ENCODE results near the gene NCR2.

NCR2 gene

DNA sequence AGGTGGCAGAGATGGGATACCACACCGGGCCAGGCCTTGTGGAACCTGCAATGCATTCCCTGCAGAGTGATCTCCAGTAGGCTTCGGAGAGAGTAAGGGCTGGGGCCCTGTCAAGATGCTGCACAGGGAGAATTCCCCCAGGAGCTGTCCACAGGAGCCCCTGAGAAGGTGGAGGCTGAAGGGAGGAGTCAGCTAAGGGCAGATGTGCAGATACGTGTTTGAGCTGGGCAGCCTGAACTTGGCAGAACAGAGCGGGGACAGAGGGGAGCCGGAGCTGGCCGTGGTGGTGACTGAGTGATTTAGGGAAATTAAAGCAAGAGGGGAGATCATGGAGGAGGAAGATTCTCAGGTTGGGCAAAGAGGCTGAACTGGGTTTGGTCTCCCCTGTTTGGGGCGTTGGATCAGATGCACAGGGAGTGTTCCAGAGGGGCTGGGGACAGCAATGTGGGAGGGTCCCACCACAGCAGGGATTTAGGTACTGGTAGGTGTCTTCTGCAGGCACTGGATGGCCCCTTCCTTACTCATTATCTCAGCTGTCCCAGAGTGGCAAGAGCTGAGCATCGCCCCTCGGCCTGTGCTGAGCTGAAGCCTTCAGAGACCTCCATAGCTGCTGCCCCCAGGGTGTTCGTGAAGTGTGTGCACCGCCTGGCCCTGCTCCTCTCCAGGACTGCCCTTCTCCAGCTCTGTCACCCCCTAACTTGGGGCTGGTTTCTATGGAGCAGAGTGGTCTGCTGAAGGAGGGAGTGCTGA lies 3.8 kb upstream of the NCR2 start:
- DNase-seq = no peak

DNA sequence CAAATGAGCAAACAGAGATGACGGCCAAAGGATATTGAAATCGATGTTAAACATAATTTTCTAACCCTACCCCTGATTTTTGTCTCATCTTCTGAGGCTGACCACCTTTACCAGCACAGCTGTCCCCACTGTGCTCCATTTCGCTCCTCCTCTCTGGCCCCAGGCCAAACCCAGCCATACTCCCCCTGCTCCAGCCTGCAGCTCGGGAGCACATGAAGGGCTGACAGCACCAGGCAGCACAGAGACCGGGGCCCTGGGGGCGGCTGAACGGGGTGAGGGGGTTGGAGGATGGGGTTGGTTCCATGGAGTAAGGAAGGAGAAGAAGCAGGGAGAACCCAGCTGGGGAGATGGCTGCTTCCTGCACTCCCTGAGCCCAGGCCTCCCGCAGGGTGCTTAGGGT lies 3.2 kb upstream of the NCR2 start:
- no peak for DNase-seq

DNA sequence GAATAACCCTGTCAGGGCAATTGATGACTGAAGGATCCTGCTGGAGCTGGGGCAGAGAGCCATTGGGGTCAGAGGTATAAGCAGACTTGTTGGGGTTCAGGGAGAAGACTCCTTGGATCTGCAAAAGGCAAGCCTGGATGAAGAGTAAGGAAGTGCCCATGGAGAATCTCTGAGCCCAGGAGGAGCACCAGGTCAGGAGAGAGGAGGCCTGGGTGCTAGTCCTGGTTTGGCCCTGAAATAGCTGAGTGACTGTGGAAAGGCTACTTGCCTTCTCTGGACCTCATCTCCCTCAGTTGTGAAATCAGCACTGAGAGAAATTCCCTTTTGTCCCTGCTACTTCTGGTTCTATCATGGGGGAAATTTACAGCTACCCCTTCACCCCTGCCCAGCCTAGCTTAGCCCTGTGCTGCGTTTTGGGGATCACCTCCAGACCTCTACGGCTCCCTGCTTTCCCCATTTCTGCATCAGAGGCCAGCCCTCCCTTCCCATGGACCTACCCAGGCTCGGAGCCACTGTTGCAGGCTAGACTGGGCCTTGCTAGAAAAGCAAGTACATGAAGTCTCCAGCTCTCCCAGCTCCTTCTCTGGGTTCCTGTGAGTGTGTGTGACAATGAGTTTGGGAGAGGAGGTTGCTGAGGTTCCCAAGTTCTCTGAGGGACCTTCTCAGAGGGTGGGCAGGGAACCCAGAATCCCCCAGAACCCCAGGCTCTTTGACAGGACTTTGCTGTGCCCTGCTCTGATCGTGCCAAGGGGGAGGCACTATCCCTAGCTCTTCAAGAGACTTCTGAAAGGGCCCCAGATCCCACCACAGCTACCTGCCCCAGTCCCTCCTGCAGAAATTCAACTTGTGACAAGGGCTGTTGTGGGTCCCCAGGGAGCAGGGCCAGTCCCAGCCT lies 2.3 kb upstream of the NCR2 start:
- DNase-seq = no peak

DNA sequence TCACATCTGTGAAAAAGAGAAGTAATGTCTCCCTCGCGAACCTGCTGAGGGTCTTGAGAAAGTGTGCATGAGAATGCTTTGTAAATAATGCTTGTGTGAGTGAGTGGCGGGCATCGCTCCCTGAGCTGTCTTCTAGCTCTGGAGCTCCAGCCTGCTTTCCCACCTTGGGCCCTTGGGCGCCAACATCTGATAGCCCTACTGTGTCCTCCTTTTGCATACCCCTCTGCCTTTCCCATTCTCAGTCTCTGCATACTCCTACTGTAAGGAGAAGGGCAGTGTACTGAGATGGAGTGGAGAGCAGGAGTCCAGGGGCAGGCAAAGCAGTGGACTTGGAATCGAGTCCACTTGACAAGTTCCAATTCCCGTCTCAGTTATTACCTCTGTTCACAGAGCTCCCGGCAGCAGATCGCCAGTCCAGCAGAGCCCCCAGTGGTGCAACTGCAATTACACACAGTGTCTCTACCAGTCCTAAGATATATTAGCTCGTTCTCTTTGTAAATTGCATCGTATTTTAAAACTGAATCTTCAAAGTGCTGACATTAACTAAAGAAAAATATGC lies 847 bp upstream of the NCR2 start:
- DNase-seq = peak; percentile 48

DNA sequence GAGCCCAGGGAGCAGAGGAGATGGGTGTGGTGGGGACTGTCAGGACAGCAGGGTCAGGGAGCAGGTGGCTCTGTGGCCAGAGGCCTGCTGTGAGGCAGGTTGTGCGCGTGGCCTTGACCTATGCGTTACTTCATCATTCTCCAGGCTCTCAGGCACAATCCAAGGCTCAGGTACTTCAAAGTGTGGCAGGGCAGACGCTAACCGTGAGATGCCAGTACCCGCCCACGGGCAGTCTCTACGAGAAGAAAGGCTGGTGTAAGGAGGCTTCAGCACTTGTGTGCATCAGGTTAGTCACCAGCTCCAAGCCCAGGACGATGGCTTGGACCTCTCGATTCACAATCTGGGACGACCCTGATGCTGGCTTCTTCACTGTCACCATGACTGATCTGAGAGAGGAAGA lies 535 bp downstream of the NCR2 start:
- no peak for DNase-seq

DNA sequence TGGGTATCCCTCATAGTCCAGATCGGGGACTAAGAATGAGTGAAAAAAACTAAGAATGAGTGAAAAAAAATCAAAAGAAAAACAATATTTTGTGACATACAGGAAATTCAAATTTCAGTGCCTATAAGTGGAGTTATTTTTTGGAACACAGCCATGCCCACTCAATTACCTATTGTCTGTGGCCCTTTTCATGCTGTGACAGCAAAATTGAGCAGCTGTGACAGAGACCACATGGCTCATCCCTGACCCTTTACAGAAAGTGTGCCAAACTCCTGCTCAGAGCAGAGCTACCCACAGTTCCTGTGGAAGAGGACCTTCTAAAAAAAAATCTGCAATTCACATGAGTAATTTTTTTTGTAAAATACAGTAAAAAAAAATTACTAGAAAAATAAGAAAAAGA lies 1.4 kb downstream of the NCR2 start:
- DNase-seq = no peak

DNA sequence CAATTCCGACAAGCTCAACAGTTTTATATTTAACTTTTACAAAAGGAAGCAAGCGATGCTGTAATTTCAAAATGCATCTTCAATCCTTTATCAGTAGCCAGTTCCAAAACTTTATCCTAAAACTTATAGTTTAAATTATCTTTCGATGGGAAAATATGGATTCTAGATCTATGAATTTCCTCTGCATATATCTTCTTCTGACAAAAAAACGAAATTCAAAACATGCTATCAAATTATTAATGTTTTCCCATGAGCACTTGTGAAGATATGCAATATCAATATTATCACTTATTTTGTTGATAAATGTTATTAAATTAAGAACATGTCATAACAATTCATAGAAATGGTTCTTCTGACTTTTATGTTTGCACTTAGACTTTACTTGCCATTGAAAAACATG lies 2.3 kb downstream of the NCR2 start:
- DNase-seq = no peak

DNA sequence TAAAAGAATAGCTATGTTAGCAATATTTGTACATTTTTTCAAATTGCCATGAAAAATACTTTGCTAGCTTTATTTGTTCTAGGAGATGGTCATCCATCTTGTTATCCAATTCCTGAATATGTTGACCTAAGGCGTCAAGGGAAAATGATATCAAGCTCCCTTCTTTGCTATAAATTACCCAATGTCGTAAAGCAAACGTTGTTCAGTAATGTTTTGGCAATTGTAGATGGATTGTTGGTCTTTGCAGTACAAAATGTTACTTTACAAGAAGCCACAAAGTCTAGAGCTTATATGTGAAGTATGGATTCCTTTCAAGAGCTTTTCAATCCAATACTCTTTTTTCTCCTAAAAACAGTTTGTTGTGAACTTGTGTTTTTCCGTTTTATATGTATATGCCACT lies 3.3 kb downstream of the NCR2 start:
- no peak for DNase-seq

DNA sequence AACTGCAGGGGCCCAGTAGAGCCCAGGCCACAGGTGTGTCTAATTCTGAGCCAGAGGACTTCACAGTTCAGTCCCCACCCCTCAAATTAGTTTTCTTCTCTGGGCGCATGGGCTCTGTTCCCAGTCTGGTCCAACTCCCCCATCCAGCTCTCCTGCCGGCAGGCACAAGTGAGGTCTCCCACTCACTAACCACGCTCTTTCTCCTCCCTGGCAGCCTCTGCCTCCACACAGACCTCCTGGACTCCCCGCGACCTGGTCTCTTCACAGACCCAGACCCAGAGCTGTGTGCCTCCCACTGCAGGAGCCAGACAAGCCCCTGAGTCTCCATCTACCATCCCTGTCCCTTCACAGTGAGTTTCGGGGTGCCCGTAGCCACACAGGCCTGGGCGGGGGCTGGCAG lies 6.2 kb downstream of the NCR2 start:
- DNase-seq = no peak

DNA sequence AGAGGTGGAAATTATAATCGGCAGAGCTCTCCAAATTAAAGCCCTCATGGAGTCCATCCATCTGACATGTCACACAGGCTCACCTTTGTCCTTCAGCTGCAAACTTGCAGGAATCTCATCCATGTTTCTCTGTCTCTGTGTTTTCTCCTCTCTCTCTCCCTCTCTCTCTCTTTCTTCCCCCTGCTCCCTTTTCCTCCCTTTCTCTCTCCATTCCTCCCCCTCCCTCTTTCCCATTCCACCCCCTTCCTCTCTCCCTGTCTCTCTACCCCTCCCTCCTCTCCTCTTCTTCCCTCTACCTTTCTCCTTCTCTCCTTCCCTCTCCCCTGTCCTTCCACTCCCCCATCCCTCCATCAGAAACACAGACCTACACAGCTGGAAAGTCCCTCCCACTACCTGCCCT lies 6.8 kb downstream of the NCR2 start:
- DNase-seq = no peak

DNA sequence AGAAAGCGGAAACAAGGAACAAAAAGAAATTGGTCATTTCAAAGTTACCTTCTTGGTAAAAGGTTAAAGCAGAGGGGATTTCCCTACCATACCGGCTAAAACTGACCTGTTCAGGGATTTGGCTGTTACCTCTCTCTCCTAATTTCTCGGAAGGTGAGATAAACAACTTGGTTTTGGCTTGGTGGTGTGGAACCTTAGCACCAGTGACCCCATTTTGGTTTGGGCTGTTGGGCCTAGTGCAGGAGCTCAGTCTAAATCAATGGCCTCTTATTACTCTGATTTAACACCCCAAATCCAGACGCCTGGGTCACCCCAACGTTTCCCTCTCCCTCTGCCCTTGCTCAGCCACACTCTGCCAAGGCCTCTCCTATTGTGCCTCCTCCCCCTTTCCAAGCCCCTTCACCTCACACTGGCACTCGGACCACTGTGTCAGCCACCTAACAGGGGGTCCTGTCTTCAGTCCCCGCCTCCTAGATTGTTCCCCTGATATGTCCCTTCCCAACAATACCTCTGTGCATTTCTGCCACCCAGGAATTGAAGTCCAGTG lies 8.3 kb downstream of the NCR2 start:
- DNase-seq = no peak

DNA sequence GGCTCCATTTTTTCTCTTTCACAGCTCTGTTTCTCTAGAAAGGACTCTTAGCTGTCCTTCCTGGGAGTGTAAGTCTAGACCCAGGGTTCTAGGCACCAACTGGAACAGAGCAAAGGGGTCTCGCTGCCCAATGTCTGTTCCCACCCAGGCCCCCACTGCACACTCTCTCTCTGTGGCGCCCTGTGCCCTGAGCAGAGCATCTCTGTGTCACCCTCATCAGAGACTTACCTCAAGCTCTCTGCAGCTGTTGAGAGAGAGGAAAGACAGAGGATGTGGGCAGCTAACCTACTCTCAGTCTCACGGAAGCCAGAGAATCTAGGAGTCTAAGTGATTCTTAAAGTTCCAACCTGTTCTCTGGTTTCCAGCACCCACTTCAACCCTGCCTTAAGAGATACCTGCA lies 9.5 kb downstream of the NCR2 start:
- peak; percentile 31 for DNase-seq

DNA sequence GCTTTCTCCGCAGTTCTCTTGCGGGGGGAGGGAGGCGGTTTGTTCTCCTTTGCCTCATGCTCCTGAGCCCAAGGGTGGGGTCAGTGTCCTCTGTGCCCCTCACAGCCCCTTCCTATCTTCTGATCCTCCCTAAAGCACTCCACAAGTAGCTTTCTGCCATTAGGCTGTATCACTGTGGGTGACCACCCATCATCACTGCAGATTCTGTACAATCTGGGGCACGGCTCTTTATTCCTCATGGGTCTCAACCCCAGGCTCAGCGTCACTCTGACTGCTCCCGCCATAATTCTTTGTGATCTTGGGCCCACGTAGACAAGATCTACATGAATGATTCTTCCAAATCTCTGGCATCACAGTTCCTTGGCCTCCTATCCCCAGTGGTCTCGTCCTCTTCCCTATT lies 10.5 kb downstream of the NCR2 start:
- no peak for DNase-seq

DNA sequence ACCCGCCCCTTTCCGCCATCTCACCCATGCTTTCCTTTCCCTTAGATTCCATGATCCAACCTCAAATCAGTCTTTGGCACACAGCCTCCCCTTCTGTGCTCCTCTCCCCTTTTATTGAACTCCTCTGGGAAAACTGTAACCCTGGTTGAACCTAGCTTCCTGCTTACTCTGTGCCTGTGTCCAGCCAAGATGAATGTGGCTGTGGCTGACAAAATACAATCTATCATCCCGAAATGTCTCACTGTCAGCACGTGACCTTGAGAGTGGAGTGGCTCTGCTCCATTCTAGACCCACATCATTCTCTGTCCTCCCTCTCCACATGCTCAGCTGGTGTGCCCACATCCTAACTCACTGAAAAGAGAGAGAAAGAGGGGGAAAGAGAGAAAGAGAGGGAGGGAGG lies 11.0 kb downstream of the NCR2 start:
- DNase-seq = no peak

DNA sequence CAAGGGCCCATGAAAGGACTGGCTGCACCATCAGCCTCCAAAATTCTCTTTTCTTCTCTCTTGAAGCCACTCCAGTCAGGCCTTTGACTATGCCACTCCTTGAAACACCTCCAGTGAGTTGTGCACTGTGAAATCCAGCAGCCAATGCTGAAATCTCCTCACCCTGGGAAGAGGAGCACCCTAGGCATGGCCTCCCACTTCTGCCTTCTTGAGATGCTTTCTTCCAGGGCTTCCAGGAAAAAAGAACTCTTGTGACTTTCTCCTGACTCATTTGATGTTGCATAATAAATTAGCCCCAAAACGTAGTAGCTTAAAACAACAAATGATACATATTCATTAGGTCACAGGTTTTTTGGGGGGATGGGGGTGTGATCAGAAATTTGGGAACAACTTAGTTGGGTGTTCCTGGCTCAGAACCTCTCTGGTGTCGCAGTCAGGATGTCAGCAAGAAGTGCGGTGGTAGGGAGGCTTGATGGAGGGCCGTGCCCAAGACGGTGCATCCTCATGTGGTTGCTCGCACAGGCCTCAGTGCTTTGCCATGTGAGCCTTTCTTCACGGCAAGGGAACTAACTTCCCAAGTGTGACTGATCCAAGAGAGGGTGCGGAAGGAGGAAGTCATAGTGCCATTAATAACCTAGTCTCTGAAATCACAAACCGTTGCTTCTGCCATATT lies 12.1 kb downstream of the NCR2 start:
- no peak for DNase-seq

DNA sequence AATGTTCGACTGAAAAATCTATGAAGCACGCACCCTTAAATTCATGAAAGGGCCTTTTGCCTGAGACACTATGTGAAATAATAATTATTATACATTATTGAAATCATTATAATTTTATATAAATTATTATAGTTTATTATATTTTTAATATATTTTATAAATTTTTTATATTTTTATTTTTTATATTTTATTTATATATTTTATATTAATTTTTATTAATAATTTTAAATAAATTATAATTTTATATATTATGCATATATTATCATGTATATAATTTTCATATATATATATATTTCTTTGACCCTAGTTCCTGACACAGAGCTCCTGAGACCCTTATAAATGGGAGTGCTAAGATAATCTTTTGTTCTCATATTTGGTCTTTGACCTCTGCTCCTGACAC lies 13.5 kb downstream of the NCR2 start:
- no peak for DNase-seq

DNA sequence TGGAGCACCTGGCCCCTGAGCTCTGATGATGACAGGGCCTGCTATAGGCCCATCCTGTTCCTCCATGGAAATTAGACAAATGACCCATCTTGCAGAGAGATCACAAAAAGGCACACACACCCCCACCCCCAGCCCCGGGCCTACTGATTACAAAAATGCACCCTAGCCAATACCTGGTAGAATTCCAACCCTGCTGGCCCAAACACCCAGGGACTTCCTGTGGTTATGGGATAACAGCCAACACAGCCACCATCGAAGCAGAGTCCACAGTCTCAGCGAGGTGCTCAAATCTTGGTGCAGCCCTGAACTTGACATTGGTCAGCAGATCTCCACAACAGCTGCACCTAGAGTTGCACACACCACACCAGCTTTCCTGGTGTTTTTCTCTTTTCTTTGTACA lies 17.0 kb downstream of the NCR2 start:
- no peak for DNase-seq

DNA sequence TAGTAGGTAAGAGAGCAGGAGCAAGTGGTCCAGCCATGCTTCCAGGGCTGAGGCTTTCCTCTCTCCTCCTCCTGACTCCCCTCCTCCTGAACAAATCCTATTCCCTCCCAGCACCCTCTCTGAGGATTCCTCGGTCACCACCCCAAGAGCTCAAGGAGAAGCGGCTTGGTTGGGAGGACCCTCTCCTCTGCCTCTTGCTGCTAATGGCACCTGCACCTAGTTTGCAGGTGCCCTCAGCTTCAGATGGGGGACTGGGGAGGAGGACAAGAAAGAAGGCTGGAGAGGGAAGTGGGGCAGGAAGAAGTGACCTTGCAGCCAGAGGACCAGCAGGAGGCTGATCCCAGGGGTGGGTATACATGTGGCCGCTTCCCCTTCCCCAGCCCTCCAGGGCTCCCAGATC lies 17.5 kb downstream of the NCR2 start:
- no peak for DNase-seq

DNA sequence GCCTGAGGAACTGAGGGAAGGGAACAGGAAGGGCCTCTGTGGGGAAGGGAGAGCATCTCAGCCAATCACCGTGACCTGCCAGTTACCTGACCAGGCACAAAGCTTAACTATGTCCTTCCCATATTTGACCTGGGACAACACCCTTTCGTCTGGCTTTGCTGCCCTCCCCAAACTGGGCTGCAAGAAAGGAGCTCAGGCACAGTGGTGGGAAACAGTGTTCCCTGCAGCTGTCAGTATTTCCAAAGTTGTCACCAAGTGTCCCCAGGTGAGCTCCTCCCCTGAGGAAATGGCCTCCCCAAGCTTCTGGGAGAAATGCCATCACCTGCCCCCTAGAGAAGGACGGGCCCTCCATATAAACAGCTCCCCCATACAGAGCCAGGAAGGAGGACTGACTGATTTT lies 17.9 kb downstream of the NCR2 start:
- no peak for DNase-seq

DNA sequence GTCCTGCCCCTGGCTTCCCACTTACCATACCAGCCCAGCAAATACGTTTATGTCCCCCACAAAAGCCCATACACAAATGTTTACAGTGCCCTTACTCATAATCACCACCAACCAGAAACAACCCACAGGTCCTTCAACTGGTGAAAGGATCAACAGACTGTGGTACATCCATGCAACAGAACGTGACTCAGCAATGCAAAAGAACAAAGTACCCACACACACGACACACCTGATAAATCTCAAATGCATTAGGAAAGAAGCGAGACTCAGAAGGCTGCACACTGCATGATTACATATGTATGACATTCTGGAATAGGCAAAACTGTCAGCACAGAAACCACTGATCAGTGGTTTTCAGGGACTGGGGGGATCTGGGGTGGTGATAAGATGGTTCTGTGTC lies 20.5 kb downstream of the NCR2 start:
- no peak for DNase-seq

DNA sequence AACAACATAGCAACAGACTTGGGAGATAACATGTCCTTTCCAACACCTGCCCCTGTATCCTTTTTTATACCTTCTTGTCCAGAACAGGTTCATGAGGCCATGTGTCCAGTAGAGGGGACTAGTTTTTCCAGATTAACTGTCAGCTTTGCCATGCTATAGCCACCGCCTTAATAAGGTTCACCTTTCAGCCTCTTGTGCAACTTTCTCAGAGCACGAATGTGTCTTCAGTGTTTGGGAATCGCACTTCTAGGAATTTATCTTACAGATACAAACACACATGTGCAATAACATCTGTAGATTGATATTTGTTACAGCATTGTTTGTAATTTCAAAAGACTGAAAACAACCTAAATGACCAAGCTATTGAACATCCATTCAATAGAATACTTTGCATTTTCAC lies 21.4 kb downstream of the NCR2 start:
- no peak for DNase-seq

DNA sequence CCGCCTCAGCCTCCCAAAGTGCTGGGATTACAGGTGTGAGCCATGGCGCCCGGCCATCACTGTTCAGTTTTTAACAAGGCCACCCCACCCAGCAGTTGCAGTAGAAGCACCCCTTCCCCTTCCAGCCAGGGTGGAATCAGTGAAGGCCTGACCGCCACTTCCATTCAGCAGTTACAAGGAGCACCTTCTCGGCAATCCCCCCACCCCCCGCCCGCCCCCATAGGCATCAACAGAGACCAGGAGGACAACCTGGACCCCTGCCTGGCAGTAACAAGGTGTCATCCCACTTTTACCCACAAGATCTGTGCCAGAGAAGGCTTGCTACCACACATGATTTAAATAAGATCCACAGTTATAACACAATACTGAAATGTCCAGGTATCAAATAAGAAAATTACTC lies 23.1 kb downstream of the NCR2 start:
- no peak for DNase-seq

DNA sequence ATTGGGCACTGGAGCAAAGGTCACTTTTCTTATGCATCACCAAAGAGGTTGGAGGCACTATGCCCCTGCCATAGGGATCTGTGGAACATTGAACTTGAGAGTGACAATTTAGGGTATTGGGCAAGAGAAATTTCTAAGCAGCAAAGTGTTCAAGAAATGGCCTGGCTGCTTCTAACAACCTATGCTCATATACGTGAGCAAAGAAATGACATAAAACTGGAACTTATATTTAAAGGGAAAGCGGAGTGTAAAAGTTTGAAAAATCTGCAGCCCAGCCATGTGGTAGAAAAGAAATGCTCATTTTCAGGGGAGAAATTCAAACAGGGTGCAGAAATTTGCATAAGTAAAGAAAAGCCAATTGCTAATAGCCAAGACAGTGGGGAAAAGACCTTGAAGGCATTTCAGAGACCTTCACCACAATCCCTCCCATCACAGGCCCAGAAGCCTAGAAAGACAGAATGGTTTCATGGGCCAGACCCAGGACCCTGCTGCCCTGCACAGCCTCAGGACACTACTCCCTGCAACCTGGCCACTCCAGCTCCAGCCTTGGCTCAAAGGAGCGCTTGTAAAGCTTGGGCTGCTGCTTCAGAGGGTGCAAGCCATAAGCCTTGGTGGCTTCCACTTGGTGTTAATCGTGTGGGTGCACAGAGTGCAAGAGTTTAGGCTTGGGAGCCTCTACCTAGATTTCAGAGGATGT lies 24.4 kb downstream of the NCR2 start:
- DNase-seq = no peak

Data from hematopoietic multipotent progenitor cell treated with erythropoietin and hydrocortisone succinate and interleukin-3 and kit ligand, for 4 days (in vitro differentiated cells).